ENCODE results near the gene RENBP.

Gene RENBP

DNA sequence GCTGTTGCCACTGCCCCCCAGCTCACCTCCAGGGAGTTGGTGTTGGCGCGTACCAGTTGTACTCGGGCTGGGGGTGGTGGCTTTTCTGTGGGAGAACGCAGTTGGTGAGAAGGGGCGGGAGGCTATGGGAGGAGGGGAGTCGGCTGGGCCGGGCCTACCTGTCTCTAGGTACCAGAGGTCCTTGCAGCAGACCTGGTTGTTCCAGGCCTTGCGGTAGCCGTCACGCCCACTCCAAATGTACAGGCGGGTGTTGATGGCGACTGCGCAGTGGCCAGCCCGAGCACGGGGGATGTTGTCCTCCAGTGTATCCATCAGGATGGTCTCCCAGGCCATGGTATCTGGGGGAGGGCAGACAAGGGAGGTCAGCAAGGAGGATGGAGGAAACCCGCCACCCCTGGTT is 15.6 kb upstream of the RENBP start:
- Mint-ChIP-seq H3K27ac (no peak overlapping the region), H3K36me3 (ENCODE audit: low read depth) (peaks cover 54% of the 10 kb centered on the region), H3K9me3 (no peaks in the 10 kb centered on the region), H3K4me3 (no peak overlapping the region), H3K27me3 (ENCODE audit: low read depth) (no peaks in the 10 kb centered on the region), H3K4me1 (no peaks in the 10 kb centered on the region)
- no peak for TF ChIP-seq CTCF (IDR thresholded peaks at IDR 0.05; ENCODE audit: unreplicated experiment in 3 of 3)

GRCh38 chrX:153959649-153960048 is 15.2 kb upstream of the RENBP start:
- Mint-ChIP-seq H3K4me3 (no peak overlapping the region), H3K27ac (no peak overlapping the region), H3K9me3 (no peaks in the 10 kb centered on the region), H3K27me3 (ENCODE audit: low read depth) (no peaks in the 10 kb centered on the region), H3K36me3 (ENCODE audit: low read depth) (peaks cover 53% of the 10 kb centered on the region), H3K4me1 (no peaks in the 10 kb centered on the region)
- no peak for TF ChIP-seq CTCF (IDR thresholded peaks at IDR 0.05; ENCODE audit: unreplicated experiment in 3 of 3)

GRCh38 chrX:153958605-153959004 is 14.2 kb upstream of the RENBP start:
- Mint-ChIP-seq H3K4me1 (no peaks in the 10 kb centered on the region), H3K36me3 (ENCODE audit: low read depth) (peaks cover 56% of the 10 kb centered on the region), H3K27ac (no peak overlapping the region), H3K27me3 (ENCODE audit: low read depth) (no peaks in the 10 kb centered on the region), H3K4me3 (no peak overlapping the region), H3K9me3 (no peaks in the 10 kb centered on the region)
- TF ChIP-seq CTCF (IDR thresholded peaks at IDR 0.05; ENCODE audit: unreplicated experiment in 3 of 3) = no peak

- no peak overlapping the region for H3K27ac Mint-ChIP-seq
- H3K4me1 Mint-ChIP-seq = peaks cover 4% of the 10 kb centered on the region
- H3K4me3 Mint-ChIP-seq = no peak overlapping the region
- H3K27me3 Mint-ChIP-seq (ENCODE audit: low read depth) = no peaks in the 10 kb centered on the region
- no peak for TF ChIP-seq CTCF (IDR thresholded peaks at IDR 0.05; ENCODE audit: unreplicated experiment in 3 of 3)
- peaks cover 58% of the 10 kb centered on the region for H3K36me3 Mint-ChIP-seq (ENCODE audit: low read depth)
- no peaks in the 10 kb centered on the region for H3K9me3 Mint-ChIP-seq
Measured at GRCh38 chrX:153957224-153957623, 12.8 kb upstream of the RENBP start.

DNA sequence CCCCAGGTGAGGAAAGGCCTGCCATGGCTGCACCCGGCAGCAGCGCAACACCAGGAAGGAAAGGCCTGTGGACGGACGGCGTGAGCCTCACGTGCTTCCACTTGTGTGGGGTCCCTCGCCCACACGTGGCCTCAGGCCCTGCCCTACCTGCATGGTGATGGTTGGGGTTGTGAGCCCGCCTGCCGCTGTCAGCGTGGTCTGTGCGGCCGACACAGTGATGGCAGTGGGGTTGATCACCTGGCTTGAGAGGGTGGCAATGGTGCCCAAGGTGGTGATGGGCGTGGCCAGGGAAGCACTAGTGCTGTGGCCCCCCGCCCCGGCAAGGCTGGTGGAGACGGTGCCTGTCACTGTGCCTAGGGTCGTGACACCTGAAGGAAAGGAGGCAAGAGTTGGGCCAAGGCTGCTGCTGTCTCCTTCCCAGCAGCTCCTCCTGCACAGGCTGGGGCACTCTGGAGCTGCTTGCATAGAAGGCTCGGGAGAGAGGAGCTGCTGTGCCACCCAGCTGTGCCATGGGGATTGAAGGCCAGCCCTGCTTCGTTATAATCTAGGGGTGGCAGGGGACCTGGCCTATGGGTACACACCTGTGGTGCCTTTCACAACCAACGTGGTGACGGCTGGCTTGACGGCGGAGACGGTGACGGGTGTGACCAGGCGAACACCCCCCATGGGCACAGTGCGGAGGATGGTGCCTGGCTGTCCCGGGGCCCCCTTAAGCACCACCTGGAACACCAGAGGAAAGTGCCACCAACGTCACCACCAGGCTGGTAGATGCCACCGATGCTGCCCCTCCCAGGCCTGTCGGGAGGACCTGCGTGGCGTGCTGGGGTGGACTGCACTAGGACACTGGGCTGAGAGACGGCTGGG is 11.8 kb upstream of the RENBP start:
- no peaks in the 10 kb centered on the region for H3K9me3 Mint-ChIP-seq
- H3K4me3 Mint-ChIP-seq = no peak overlapping the region
- H3K27me3 Mint-ChIP-seq (ENCODE audit: low read depth) = no peaks in the 10 kb centered on the region
- H3K4me1 Mint-ChIP-seq = peaks cover 4% of the 10 kb centered on the region
- peaks cover 54% of the 10 kb centered on the region for H3K36me3 Mint-ChIP-seq (ENCODE audit: low read depth)
- no peak overlapping the region for H3K27ac Mint-ChIP-seq
- TF ChIP-seq CTCF (IDR thresholded peaks at IDR 0.05; ENCODE audit: unreplicated experiment in 3 of 3) = no peak

- no peak overlapping the region for H3K27ac Mint-ChIP-seq
- H3K4me1 Mint-ChIP-seq = peaks cover 9% of the 10 kb centered on the region
- no peaks in the 10 kb centered on the region for H3K27me3 Mint-ChIP-seq (ENCODE audit: low read depth)
- no peak for TF ChIP-seq CTCF (IDR thresholded peaks at IDR 0.05; ENCODE audit: unreplicated experiment in 3 of 3)
- H3K4me3 Mint-ChIP-seq = no peak overlapping the region
- H3K9me3 Mint-ChIP-seq = no peaks in the 10 kb centered on the region
- peaks cover 54% of the 10 kb centered on the region for H3K36me3 Mint-ChIP-seq (ENCODE audit: low read depth)
Measured at GRCh38 chrX:153955228-153955732, 10.8 kb upstream of the RENBP start.

Measured in nephron (organoid).